ENCODE measurements around the gene NUP153. TPM values are rescaled to one million over a fixed set of nuclear protein-coding genes. Genes with fewer than 3 reads are reported as not detected.

Gene NUP153
- total and polyA plus RNA-seq, 2 donors (not counting 1 experiment from before 2014, with no cell fraction given): 17.9 to 70.5 TPM

DNA sequence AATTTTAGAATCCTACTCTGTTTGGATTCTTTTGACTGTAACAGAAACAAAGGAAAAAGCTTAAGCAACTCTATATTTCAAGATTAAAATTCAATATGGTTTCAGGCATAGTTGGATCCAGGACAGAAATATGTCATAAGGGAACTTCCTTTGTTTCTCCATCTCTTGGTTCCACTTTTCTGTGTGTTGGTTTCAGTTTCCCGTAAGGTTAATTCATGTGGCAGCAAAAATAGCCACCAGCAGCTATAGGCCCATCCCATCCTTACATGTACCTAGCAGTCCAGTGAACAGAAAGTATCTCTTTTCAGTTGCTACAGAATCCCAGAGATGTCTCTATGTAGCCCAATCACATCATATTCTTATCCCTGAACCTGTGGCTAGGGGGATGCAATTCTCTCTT is 115.4 kb downstream of the NUP153 start:
- Mint-ChIP-seq H3K4me1 (no peaks in the 10 kb centered on the region), H3K27me3 (no peaks in the 10 kb centered on the region), H3K9me3 (ENCODE audit: insufficient read depth) (no peaks in the 10 kb centered on the region), H3K27ac (no peak overlapping the region), H3K4me3 (no peak overlapping the region)
- H3K9me3 ChIP-seq (ENCODE audit: control extremely low read depth in 1 of 3, control insufficient read depth in 2 of 3, insufficient read depth in 1 of 3, low read length in 2 of 3): no peaks in the 10 kb centered on the region
- ChIA-PET POLR2A (no interaction called here), CTCF (no interaction called here)
- no peaks in the 10 kb centered on the region for H3K79me2 ChIP-seq (ENCODE audit: control insufficient read depth, insufficient read depth, low read length)
- DNase-seq (no peak), ATAC-seq (ENCODE audit: low read depth) (no peak)
- TF ChIP-seq, protein P1, sequence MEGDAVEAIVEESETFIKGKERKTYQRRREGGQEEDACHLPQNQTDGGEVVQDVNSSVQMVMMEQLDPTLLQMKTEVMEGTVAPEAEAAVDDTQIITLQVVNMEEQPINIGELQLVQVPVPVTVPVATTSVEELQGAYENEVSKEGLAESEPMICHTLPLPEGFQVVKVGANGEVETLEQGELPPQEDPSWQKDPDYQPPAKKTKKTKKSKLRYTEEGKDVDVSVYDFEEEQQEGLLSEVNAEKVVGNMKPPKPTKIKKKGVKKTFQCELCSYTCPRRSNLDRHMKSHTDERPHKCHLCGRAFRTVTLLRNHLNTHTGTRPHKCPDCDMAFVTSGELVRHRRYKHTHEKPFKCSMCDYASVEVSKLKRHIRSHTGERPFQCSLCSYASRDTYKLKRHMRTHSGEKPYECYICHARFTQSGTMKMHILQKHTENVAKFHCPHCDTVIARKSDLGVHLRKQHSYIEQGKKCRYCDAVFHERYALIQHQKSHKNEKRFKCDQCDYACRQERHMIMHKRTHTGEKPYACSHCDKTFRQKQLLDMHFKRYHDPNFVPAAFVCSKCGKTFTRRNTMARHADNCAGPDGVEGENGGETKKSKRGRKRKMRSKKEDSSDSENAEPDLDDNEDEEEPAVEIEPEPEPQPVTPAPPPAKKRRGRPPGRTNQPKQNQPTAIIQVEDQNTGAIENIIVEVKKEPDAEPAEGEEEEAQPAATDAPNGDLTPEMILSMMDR (IDR thresholded peaks at IDR 0.05): no peak
- no peak for TF ChIP-seq EZH2 (IDR thresholded peaks at IDR 0.05; ENCODE audit: borderline replicate concordance, insufficient read depth, low read depth, low read length, poor library complexity, severe bottlenecking)
- H3K4me3 ChIP-seq (ENCODE audit: control extremely low read depth in 1 of 5, extremely low read depth in 1 of 5, insufficient read depth in 1 of 5, low read depth in 2 of 5, low read length in 4 of 5): no peak overlapping the region
- H3K36me3 ChIP-seq (replicated peaks in 1 of 2; ENCODE audit: control extremely low read depth in 1 of 2, control insufficient read depth in 1 of 2, extremely low read depth in 1 of 2, insufficient read depth in 2 of 2, low read length in 1 of 2): no peaks in the 10 kb centered on the region
- intact Hi-C loops (cut with micrococcal nuclease): no loop called here
- no peak overlapping the region for H3K4me2 ChIP-seq (replicated peaks; ENCODE audit: low read depth, low read length, poor library complexity, severe bottlenecking)
- no peak overlapping the region for H2AFZ ChIP-seq (ENCODE audit: insufficient read depth, low read depth, low read length, poor library complexity, severe bottlenecking)
- no peak overlapping the region for H3K27ac ChIP-seq (ENCODE audit: low read length in 2 of 2)
- H3K4me1 ChIP-seq (ENCODE audit: control insufficient read depth in 2 of 2, insufficient read depth in 2 of 2, low read length in 2 of 2): no peaks in the 10 kb centered on the region
- H4K20me1 ChIP-seq (ENCODE audit: control insufficient read depth, insufficient read depth, low read length, poor library complexity, severe bottlenecking): no peaks in the 10 kb centered on the region
- WGBS (ENCODE audit: insufficient coverage): 60% methylated on average over 1 of the region's 1 CpG
- H3K27me3 ChIP-seq (replicated peaks in 1 of 4; ENCODE audit: control extremely low read depth in 1 of 4, control insufficient read depth in 3 of 4, insufficient read depth in 4 of 4, low read length in 3 of 4): no peaks in the 10 kb centered on the region
- no peak overlapping the region for H3K9ac ChIP-seq (ENCODE audit: low read length)

DNA sequence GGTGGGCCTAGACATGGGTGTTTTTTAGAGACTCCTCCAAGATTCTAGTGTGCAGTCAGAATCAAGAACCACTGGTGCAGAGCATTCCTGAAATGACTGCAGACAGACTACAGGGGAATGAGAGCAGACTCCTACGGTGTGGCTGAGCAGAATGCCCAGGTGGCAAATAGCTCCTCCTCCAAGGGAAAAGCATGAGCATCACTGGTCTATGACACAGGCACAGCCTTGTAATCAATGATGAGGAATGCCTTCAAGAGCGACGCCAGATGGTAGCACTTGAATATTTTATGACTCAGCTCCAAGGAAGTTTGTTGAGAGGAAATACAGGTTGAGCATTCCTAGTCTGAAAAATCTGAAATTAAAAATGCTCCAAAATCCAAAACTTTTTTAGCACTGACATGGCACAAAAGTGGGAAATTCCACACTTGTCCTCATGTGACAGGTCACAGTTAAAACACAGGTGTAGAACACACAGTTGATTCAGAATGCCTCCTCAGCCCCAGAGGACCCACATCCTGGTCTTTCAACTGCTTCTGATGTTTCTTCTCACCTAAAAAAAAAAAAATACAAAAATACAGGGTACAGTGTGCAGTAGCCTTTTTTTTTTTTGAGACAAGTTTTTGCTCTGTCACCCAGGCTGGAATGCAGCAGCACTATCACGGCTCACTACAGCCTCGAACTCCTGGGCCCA is 117.2 kb downstream of the NUP153 start:
- H3K27ac ChIP-seq (ENCODE audit: low read length in 2 of 2): no peak overlapping the region
- H3K9me3 ChIP-seq (ENCODE audit: control extremely low read depth in 1 of 3, control insufficient read depth in 2 of 3, insufficient read depth in 1 of 3, low read length in 2 of 3): no peaks in the 10 kb centered on the region
- intact Hi-C loops (cut with micrococcal nuclease): no loop called here
- Mint-ChIP-seq H3K9me3 (ENCODE audit: insufficient read depth) (no peaks in the 10 kb centered on the region), H3K27me3 (no peaks in the 10 kb centered on the region), H3K4me3 (no peak overlapping the region), H3K27ac (no peak overlapping the region), H3K4me1 (no peaks in the 10 kb centered on the region)
- no peaks in the 10 kb centered on the region for H3K79me2 ChIP-seq (ENCODE audit: control insufficient read depth, insufficient read depth, low read length)
- WGBS (ENCODE audit: insufficient coverage): 85% methylated on average over 2 of the region's 5 CpGs
- CTCF ChIA-PET: interaction anchor here (1.1 to 1.2 kb wide), 2 partner anchors 13 to 214 kb away, joined by 3 read pairs; no protein-coding TSS in a partner anchor
- H3K27me3 ChIP-seq (replicated peaks in 1 of 4; ENCODE audit: control extremely low read depth in 1 of 4, control insufficient read depth in 3 of 4, insufficient read depth in 4 of 4, low read length in 3 of 4): no peaks in the 10 kb centered on the region
- TF ChIP-seq, protein P1 (IDR thresholded peaks at IDR 0.05): no peak
- no peak for TF ChIP-seq EZH2 (IDR thresholded peaks at IDR 0.05; ENCODE audit: borderline replicate concordance, insufficient read depth, low read depth, low read length, poor library complexity, severe bottlenecking)
- no peaks in the 10 kb centered on the region for H3K4me1 ChIP-seq (ENCODE audit: control insufficient read depth in 2 of 2, insufficient read depth in 2 of 2, low read length in 2 of 2)
- H3K4me3 ChIP-seq (ENCODE audit: control extremely low read depth in 1 of 5, extremely low read depth in 1 of 5, insufficient read depth in 1 of 5, low read depth in 2 of 5, low read length in 4 of 5): no peak overlapping the region
- POLR2A ChIA-PET: no interaction called here
- H3K9ac ChIP-seq (ENCODE audit: low read length): no peak overlapping the region
- ATAC-seq (ENCODE audit: low read depth) (no peak), DNase-seq (no peak)
- no peaks in the 10 kb centered on the region for H3K36me3 ChIP-seq (replicated peaks in 1 of 2; ENCODE audit: control extremely low read depth in 1 of 2, control insufficient read depth in 1 of 2, extremely low read depth in 1 of 2, insufficient read depth in 2 of 2, low read length in 1 of 2)
- no peak overlapping the region for H2AFZ ChIP-seq (ENCODE audit: insufficient read depth, low read depth, low read length, poor library complexity, severe bottlenecking)
- no peak overlapping the region for H3K4me2 ChIP-seq (replicated peaks; ENCODE audit: low read depth, low read length, poor library complexity, severe bottlenecking)
- H4K20me1 ChIP-seq (ENCODE audit: control insufficient read depth, insufficient read depth, low read length, poor library complexity, severe bottlenecking): no peaks in the 10 kb centered on the region
